ENCODE results near the gene GRID2. TPM values are rescaled to one million over a fixed set of nuclear protein-coding genes. Genes with fewer than 3 reads are reported as not detected.

GRID2 gene
- total and polyA plus RNA-seq, 8 donors: 6.4 TPM; not detected in 7

GRCh38 chr4:92840880-92841279 lies 537.1 kb downstream of the GRID2 start:
- TF ChIP-seq, protein P1, sequence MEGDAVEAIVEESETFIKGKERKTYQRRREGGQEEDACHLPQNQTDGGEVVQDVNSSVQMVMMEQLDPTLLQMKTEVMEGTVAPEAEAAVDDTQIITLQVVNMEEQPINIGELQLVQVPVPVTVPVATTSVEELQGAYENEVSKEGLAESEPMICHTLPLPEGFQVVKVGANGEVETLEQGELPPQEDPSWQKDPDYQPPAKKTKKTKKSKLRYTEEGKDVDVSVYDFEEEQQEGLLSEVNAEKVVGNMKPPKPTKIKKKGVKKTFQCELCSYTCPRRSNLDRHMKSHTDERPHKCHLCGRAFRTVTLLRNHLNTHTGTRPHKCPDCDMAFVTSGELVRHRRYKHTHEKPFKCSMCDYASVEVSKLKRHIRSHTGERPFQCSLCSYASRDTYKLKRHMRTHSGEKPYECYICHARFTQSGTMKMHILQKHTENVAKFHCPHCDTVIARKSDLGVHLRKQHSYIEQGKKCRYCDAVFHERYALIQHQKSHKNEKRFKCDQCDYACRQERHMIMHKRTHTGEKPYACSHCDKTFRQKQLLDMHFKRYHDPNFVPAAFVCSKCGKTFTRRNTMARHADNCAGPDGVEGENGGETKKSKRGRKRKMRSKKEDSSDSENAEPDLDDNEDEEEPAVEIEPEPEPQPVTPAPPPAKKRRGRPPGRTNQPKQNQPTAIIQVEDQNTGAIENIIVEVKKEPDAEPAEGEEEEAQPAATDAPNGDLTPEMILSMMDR (IDR thresholded peaks at IDR 0.05): no peak
- no peak for TF ChIP-seq POLR2AphosphoS5 (IDR thresholded peaks at IDR 0.05)
- no peak for TF ChIP-seq POLR2A (IDR thresholded peaks at IDR 0.05)
- no peak for TF ChIP-seq EP300 (IDR thresholded peaks at IDR 0.05)
- intact Hi-C loops (cut with DNase I; ENCODE audit: low total_unique reads): no loop called here
- Histone ChIP-seq H3K27me3 (no peaks in the 10 kb centered on the region), H3K4me3 (no peak overlapping the region), H3K4me1 (no peaks in the 10 kb centered on the region), H3K27ac (no peak overlapping the region), H3K9me3 (no peaks in the 10 kb centered on the region), H3K36me3 (no peaks in the 10 kb centered on the region)
- no peak for DNase-seq

DNA sequence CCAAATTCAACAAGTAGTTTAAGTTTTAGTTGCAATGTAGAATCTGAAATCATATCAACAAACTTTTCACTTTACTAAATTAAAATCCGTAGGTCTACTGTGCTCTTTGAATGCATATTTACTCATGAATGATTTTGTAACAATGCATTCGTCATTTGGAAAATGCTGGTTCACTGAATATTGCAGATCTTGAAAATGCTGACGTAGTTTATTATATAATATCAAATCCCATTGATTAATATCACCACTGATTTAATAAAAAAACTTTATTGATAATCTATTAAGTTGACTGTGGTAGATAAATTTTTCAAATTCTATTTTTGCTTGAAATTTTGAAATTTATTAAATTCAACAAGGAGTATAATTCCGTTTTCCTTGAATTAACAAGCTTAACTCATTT lies 540.0 kb downstream of the GRID2 start:
- WGBS, 5 donors: 84 to 90% (median 90%) methylated on average over 4 of the region's 4 CpGs
- intact Hi-C loops (cut with DNase I; ENCODE audit: low total_unique reads): no loop called here
- no peaks in the 10 kb centered on the region for H3K36me3 ChIP-seq
- H3K27me3 ChIP-seq: no peaks in the 10 kb centered on the region
- no peak for DNase-seq
- no peak overlapping the region for H3K27ac ChIP-seq
- TF ChIP-seq EP300 (IDR thresholded peaks at IDR 0.05): no peak
- TF ChIP-seq, protein P1 (IDR thresholded peaks at IDR 0.05): no peak
- TF ChIP-seq POLR2AphosphoS5 (IDR thresholded peaks at IDR 0.05): no peak
- TF ChIP-seq POLR2A (IDR thresholded peaks at IDR 0.05): no peak
- no peak overlapping the region for H3K4me3 ChIP-seq
- H3K9me3 ChIP-seq: no peaks in the 10 kb centered on the region
- H3K4me1 ChIP-seq: no peaks in the 10 kb centered on the region

DNA sequence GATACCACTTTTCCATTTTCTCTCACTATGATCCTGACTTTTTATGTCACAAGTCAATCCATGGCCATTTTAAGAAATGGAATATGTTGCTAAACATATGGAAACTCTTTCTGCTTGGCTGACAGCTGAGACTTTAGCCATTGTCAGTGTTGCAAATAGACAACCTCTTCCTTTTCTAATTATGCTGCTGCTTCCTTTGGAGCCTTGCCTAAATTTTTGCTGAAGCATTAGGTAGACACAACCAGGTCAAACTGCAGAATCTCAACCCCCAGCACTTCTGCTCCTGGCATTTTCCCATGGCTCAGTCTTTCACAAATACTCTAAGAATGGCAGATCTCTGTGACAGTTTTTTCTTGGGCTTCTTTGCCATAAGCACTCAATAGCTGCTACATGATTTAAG lies 543.3 kb downstream of the GRID2 start:
- intact Hi-C loops (cut with DNase I; ENCODE audit: low total_unique reads): no loop called here
- no peak overlapping the region for H3K27ac ChIP-seq
- no peak overlapping the region for H3K4me3 ChIP-seq
- H3K36me3 ChIP-seq: no peaks in the 10 kb centered on the region
- no peaks in the 10 kb centered on the region for H3K27me3 ChIP-seq
- H3K4me1 ChIP-seq: no peaks in the 10 kb centered on the region
- TF ChIP-seq EP300 (IDR thresholded peaks at IDR 0.05) (no peak), POLR2A (IDR thresholded peaks at IDR 0.05) (no peak), POLR2AphosphoS5 (IDR thresholded peaks at IDR 0.05) (no peak)
- TF ChIP-seq, protein P1 (IDR thresholded peaks at IDR 0.05): no peak
- DNase-seq: no peak
- no peaks in the 10 kb centered on the region for H3K9me3 ChIP-seq

DNA sequence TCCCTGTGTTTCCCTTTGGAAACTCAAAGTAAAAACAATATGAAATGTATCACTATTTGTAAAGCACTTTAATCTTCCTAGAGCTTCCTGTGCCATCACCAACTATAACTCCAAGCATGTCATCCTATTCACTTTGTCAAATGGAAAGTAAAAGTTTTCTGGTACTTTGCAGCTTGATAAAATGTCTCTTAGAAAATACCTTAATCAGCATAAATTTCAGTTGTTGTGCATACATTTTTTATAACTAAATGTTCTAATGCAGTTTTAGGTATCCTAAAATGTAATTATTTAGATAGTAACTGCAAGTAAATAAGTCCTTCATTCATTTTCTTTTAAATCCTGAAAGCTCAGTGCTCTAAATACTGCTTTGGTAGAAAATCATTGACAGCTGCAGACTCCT lies 558.7 kb downstream of the GRID2 start:
- intact Hi-C loops (cut with DNase I; ENCODE audit: low total_unique reads): no loop called here
- TF ChIP-seq POLR2A (IDR thresholded peaks at IDR 0.05): no peak
- H3K27me3 ChIP-seq: no peaks in the 10 kb centered on the region
- H3K36me3 ChIP-seq: no peaks in the 10 kb centered on the region
- no peak overlapping the region for H3K4me3 ChIP-seq
- H3K4me1 ChIP-seq: no peaks in the 10 kb centered on the region
- no peak for DNase-seq
- no peaks in the 10 kb centered on the region for H3K9me3 ChIP-seq
- H3K27ac ChIP-seq: no peak overlapping the region

DNA sequence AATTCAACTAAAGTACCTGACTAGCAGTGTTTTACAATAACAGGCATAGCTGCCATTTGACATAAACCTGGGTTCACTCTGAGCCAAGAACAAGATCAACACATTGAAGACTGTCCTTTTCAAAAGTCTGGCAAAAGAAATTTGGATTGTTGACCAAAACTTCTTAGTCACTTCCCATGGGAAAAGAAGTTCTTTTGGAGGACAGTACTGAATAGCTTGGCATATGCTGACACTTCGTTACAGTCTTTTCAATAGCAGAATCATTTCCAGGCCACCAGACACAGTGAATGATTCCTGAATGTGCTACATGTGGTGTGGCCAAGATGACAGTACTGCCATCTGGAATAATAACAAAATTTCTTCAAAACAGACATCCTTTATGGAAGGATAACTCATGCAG lies 560.3 kb downstream of the GRID2 start:
- Histone ChIP-seq H3K36me3 (no peaks in the 10 kb centered on the region), H3K4me3 (no peak overlapping the region), H3K27ac (no peak overlapping the region), H3K4me1 (no peaks in the 10 kb centered on the region), H3K9me3 (no peaks in the 10 kb centered on the region), H3K27me3 (no peaks in the 10 kb centered on the region)
- WGBS, 5 donors: 63 to 72% (median 67%) methylated on average over 1 of the region's 1 CpG
- intact Hi-C loops (cut with DNase I; ENCODE audit: low total_unique reads): no loop called here
- peak in 1 of 2 donors; percentile 1 for DNase-seq
- TF ChIP-seq, protein P1 (IDR thresholded peaks at IDR 0.05): no peak
- TF ChIP-seq POLR2AphosphoS5 (IDR thresholded peaks at IDR 0.05) (no peak), EP300 (IDR thresholded peaks at IDR 0.05) (no peak), POLR2A (IDR thresholded peaks at IDR 0.05) (no peak)

All from stomach (tissue), 9 donors.